Measurements from ENCODE around the gene RASD1. TPM values are rescaled to one million over a fixed set of nuclear protein-coding genes. Genes with fewer than 3 reads are reported as not detected.
"Not testable (repeated sequence)": the region's sequence is repeated elsewhere in the genome, so short reads cannot be mapped to it uniquely, and the experiment has no call there.

The RASD1 gene
- polyA plus RNA-seq, 1 of the 3 experiments (the other 2 are of a cell fraction) = 0.43 TPM

DNA sequence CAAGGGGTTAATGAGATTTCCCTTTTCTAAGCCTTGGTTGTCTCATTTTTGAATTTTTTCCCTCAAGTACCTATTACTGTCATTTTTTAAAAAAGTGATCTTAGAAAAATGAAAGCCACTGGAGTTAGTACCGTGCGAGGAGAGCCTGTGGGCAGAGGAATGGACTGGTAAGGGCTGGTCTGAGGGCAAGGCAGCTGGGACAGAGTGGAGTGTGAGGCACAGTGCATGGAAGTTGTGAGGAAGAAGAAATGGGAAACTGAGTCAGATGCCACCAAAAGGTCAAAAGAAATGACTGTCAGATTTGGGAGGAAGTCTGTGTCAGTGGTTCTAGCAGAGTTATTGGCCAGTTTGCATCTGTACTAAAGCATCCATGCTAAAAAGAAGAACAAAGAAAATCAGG is 8.2 kb downstream of the RASD1 start (continued):
- TF ChIP-seq, protein P1, sequence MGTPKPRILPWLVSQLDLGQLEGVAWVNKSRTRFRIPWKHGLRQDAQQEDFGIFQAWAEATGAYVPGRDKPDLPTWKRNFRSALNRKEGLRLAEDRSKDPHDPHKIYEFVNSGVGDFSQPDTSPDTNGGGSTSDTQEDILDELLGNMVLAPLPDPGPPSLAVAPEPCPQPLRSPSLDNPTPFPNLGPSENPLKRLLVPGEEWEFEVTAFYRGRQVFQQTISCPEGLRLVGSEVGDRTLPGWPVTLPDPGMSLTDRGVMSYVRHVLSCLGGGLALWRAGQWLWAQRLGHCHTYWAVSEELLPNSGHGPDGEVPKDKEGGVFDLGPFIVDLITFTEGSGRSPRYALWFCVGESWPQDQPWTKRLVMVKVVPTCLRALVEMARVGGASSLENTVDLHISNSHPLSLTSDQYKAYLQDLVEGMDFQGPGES (IDR thresholded peaks at IDR 0.05; ENCODE audit: low read depth, low read length) = no peak

DNA sequence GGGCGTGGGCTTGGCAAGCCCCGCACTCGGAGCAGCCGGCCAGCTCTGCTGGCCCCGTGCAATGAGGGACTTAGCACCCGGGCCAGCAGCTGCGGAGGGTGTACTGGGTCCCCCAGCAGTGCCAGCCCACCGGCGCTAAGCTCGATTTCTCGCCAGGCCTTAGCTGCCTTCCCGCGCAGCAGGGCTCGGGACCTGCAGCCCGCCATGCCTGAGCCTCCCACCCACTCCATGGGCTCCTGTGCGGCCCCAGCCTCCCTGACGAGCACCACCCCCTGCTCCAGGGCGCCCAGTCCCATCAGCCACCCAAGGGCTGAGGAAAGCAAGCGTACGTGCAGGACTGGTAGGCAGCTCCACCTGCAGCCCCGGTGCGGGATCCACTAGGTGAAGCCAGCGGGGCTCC is 9.8 kb downstream of the RASD1 start:
- POLR2A ChIA-PET = not testable (repeated sequence)

DNA sequence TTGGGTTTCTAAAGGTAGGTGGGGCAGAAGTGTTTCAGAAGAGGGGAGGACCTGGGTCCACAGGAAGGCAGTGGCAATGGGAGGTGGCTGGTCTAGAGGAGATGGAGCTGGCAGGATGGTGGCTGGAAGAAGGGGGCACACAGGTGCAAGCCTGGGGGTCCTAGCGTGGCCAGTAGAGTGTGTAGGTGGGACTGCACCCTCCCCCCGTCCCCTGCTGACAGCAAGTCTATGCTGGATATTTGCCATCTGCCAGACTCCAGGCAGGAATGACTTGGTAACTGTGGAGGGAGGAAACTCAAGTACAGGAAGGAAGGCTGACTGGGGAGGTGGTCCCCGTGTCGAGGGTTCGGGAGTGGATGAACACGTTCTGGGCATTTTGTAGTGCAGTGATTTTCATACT is 10.8 kb downstream of the RASD1 start:
- no peak for TF ChIP-seq MXI1 (IDR thresholded peaks at IDR 0.05; ENCODE audit: low read depth, low read length)
- no peak for TF ChIP-seq RFX5 (IDR thresholded peaks at IDR 0.05; ENCODE audit: low read length)
- TF ChIP-seq, protein P2, sequence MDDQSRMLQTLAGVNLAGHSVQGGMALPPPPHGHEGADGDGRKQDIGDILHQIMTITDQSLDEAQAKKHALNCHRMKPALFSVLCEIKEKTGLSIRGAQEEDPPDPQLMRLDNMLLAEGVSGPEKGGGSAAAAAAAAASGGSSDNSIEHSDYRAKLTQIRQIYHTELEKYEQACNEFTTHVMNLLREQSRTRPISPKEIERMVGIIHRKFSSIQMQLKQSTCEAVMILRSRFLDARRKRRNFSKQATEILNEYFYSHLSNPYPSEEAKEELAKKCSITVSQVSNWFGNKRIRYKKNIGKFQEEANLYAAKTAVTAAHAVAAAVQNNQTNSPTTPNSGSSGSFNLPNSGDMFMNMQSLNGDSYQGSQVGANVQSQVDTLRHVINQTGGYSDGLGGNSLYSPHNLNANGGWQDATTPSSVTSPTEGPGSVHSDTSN (IDR thresholded peaks at IDR 0.05) = no peak
- TF ChIP-seq, protein P3, sequence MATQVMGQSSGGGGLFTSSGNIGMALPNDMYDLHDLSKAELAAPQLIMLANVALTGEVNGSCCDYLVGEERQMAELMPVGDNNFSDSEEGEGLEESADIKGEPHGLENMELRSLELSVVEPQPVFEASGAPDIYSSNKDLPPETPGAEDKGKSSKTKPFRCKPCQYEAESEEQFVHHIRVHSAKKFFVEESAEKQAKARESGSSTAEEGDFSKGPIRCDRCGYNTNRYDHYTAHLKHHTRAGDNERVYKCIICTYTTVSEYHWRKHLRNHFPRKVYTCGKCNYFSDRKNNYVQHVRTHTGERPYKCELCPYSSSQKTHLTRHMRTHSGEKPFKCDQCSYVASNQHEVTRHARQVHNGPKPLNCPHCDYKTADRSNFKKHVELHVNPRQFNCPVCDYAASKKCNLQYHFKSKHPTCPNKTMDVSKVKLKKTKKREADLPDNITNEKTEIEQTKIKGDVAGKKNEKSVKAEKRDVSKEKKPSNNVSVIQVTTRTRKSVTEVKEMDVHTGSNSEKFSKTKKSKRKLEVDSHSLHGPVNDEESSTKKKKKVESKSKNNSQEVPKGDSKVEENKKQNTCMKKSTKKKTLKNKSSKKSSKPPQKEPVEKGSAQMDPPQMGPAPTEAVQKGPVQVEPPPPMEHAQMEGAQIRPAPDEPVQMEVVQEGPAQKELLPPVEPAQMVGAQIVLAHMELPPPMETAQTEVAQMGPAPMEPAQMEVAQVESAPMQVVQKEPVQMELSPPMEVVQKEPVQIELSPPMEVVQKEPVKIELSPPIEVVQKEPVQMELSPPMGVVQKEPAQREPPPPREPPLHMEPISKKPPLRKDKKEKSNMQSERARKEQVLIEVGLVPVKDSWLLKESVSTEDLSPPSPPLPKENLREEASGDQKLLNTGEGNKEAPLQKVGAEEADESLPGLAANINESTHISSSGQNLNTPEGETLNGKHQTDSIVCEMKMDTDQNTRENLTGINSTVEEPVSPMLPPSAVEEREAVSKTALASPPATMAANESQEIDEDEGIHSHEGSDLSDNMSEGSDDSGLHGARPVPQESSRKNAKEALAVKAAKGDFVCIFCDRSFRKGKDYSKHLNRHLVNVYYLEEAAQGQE (IDR thresholded peaks at IDR 0.05; ENCODE audit: low read depth, low read length) = no peak
- TF ChIP-seq FOSL2 (IDR thresholded peaks at IDR 0.05; ENCODE audit: borderline replicate concordance, low read depth) = no peak
- no peak for TF ChIP-seq SMC3 (IDR thresholded peaks at IDR 0.05; ENCODE audit: low read depth, low read length)
- TF ChIP-seq JUND (IDR thresholded peaks at IDR 0.05) = no peak
- TF ChIP-seq, protein P1 (IDR thresholded peaks at IDR 0.05; ENCODE audit: low read depth, low read length) = no peak
- TF ChIP-seq, protein P4, sequence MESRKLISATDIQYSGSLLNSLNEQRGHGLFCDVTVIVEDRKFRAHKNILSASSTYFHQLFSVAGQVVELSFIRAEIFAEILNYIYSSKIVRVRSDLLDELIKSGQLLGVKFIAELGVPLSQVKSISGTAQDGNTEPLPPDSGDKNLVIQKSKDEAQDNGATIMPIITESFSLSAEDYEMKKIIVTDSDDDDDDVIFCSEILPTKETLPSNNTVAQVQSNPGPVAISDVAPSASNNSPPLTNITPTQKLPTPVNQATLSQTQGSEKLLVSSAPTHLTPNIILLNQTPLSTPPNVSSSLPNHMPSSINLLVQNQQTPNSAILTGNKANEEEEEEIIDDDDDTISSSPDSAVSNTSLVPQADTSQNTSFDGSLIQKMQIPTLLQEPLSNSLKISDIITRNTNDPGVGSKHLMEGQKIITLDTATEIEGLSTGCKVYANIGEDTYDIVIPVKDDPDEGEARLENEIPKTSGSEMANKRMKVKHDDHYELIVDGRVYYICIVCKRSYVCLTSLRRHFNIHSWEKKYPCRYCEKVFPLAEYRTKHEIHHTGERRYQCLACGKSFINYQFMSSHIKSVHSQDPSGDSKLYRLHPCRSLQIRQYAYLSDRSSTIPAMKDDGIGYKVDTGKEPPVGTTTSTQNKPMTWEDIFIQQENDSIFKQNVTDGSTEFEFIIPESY (IDR thresholded peaks at IDR 0.05; ENCODE audit: borderline replicate concordance, low read depth) = no peak
- TF ChIP-seq, protein P5, sequence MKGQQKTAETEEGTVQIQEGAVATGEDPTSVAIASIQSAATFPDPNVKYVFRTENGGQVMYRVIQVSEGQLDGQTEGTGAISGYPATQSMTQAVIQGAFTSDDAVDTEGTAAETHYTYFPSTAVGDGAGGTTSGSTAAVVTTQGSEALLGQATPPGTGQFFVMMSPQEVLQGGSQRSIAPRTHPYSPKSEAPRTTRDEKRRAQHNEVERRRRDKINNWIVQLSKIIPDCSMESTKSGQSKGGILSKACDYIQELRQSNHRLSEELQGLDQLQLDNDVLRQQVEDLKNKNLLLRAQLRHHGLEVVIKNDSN (IDR thresholded peaks at IDR 0.05; ENCODE audit: borderline replicate concordance, low read depth) = no peak
- no peak for TF ChIP-seq RAD21 (IDR thresholded peaks at IDR 0.05; ENCODE audit: low read length)
- TF ChIP-seq, protein P6, sequence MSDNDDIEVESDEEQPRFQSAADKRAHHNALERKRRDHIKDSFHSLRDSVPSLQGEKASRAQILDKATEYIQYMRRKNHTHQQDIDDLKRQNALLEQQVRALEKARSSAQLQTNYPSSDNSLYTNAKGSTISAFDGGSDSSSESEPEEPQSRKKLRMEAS (IDR thresholded peaks at IDR 0.05; ENCODE audit: low read depth) = no peak
- H3K27me3 ChIP-seq (ENCODE audit: insufficient read depth) = no peaks in the 10 kb centered on the region
- 91% methylated on average over 4 of the region's 6 CpGs for WGBS (ENCODE audit: low lambda C conversion rate)
- H3K27ac ChIP-seq (ENCODE audit: low read depth in 2 of 2, low read length in 1 of 2) = no peak overlapping the region
- ChIA-PET POLR2A (no interaction called here), CTCF (no interaction called here)
- peaks cover 3 to 18% of the 10 kb centered on the region in 2 experiments for H3K36me3 ChIP-seq (replicated peaks in 1 of 2; ENCODE audit: control insufficient read depth in 1 of 2, insufficient read depth in 2 of 2, low read length in 1 of 2)
- H3K9me3 ChIP-seq = no peaks in the 10 kb centered on the region
- H3K4me3 ChIP-seq (ENCODE audit: low read depth in 2 of 2, low read length in 1 of 2) = no peak overlapping the region
- peaks cover 2% of the 10 kb centered on the region for H3F3A ChIP-seq (replicated peaks; ENCODE audit: insufficient read depth)
- H3K4me2 ChIP-seq = no peak overlapping the region
- no peaks in the 10 kb centered on the region for H3K9me2 ChIP-seq
- no peak overlapping the region for H3K9ac ChIP-seq
- H4K20me1 ChIP-seq (ENCODE audit: insufficient read depth) = peaks cover 9% of the 10 kb centered on the region; the same call in 1 of the 2 replicates
- DNase-seq = no peak
- no peaks in the 10 kb centered on the region for H3K4me1 ChIP-seq (ENCODE audit: control insufficient read depth in 1 of 2, insufficient read depth in 2 of 2, low read depth in 1 of 2, low read length in 1 of 2)
- peaks cover 57% of the 10 kb centered on the region for H3K79me2 ChIP-seq (ENCODE audit: insufficient read depth)
- no peak overlapping the region for H2AFZ ChIP-seq (ENCODE audit: low read depth)

More for the DNA sequence above, 9.8 kb downstream of the RASD1 start:
- peaks cover 3 to 28% of the 10 kb centered on the region in 2 experiments for H3K36me3 ChIP-seq (replicated peaks in 1 of 2; ENCODE audit: control insufficient read depth in 1 of 2, insufficient read depth in 2 of 2, low read length in 1 of 2)
- H3K4me1 ChIP-seq (ENCODE audit: control insufficient read depth in 1 of 2, insufficient read depth in 2 of 2, low read depth in 1 of 2, low read length in 1 of 2); H2AFZ ChIP-seq (ENCODE audit: low read depth); H3K9me2 ChIP-seq; CTCF ChIA-PET; H3F3A ChIP-seq (replicated peaks; ENCODE audit: insufficient read depth); H3K27me3 ChIP-seq (ENCODE audit: insufficient read depth); H3K4me3 ChIP-seq (ENCODE audit: low read depth in 2 of 2, low read length in 1 of 2); H3K27ac ChIP-seq (ENCODE audit: low read depth in 2 of 2, low read length in 1 of 2); DNase-seq; H3K4me2 ChIP-seq; H3K9ac ChIP-seq; H4K20me1 ChIP-seq (ENCODE audit: insufficient read depth); H3K9me3 ChIP-seq: not testable (repeated sequence)
- WGBS (ENCODE audit: low lambda C conversion rate) = 95% methylated on average over 6 of the region's 23 CpGs
- H3K79me2 ChIP-seq (ENCODE audit: insufficient read depth) = peaks cover 47% of the 10 kb centered on the region

Measured in SK-N-SH (cell line).